Measurements from ENCODE around the gene ARL2BP.

- TF ChIP-seq CTCF (optimal IDR thresholded peaks at IDR 0.05 in 1 of 3, IDR thresholded peaks at IDR 0.05 in 1 of 3, conservative IDR thresholded peaks at IDR 0.05 in 1 of 3; ENCODE audit: extremely low read depth in 1 of 3, insufficient read depth in 2 of 3, low read length in 3 of 3) (no peak), EZH2 (IDR thresholded peaks at IDR 0.05; ENCODE audit: low read length) (no peak)
These were observed 534 bp downstream of the ARL2BP start for GRCh38 chr16:57245472-57246113.

Measured in keratinocyte (primary cell).